GM12801 (cell line): ENCODE data around the gene SPATA7.

ENCODE experiments used
- CTCF ChIP-seq: IDR thresholded peaks from one replicate; pipeline ENCODE4 v1.5.1; 2011; ENCODE audit warnings: control low read depth; ENCODE audit not compliant: insufficient read length; ENCODE audit errors: extremely low read depth

Gene SPATA7

GRCh38 chr14:88452231-88452630, 66.8 kb downstream of the SPATA7 start:
- TF ChIP-seq CTCF, result no peak

- TF ChIP-seq CTCF, result no peak
These were observed 69.4 kb downstream of the SPATA7 start for GRCh38 chr14:88454886-88455285.

GRCh38 chr14:88463318-88463717, 77.9 kb downstream of the SPATA7 start:
- TF ChIP-seq CTCF, result no peak

- no peak for TF ChIP-seq CTCF
These were observed 82.9 kb downstream of the SPATA7 start for GRCh38 chr14:88468406-88468805.

- no peak for TF ChIP-seq CTCF
These were observed 85.3 kb downstream of the SPATA7 start for GRCh38 chr14:88470542-88471440.

GRCh38 chr14:88473791-88474190, 88.3 kb downstream of the SPATA7 start:
- no peak for TF ChIP-seq CTCF

GRCh38 chr14:88476214-88476774, 90.8 kb downstream of the SPATA7 start:
- no peak for TF ChIP-seq CTCF
